Activated naive CD8-positive, alpha-beta T cell treated with anti-CD3 and anti-CD28 coated beads for 36 hours (primary cell): ENCODE results near the gene CEACAM20. TPM values are rescaled to one million over a fixed set of nuclear protein-coding genes. Genes with fewer than 3 reads are reported as not detected.
A peak's percentile ranks its signal among the peaks of the same experiment; 100 is the strongest.
"Not testable (repeated sequence)": the region's sequence is repeated elsewhere in the genome, so short reads cannot be mapped to it uniquely, and the experiment has no call there.

ENCODE experiments used
- DNase-seq: peaks from one replicate; pipeline ENCODE4 v3.0.0; 2021
- H3K27ac Mint-ChIP-seq: one replicate; pipeline ENCODE4 v1.8.0; 2022; ENCODE audit warnings: mild to moderate bottlenecking, moderate library complexity, mixed read lengths
- H3K27me3 Mint-ChIP-seq: one replicate; pipeline ENCODE4 v1.8.0; 2022; ENCODE audit warnings: mild to moderate bottlenecking, mixed read lengths
- H3K36me3 Mint-ChIP-seq: one replicate; pipeline ENCODE4 v1.8.0; 2021; ENCODE audit warnings: mild to moderate bottlenecking, mixed read lengths
- H3K4me1 Mint-ChIP-seq: one replicate; pipeline ENCODE4 v1.8.0; 2021; ENCODE audit warnings: mixed read lengths
- H3K4me3 Mint-ChIP-seq: one replicate; pipeline ENCODE4 v1.8.0; 2022; ENCODE audit warnings: mild to moderate bottlenecking, moderate library complexity, mixed read lengths
- H3K9me3 Mint-ChIP-seq: one replicate; pipeline ENCODE4 v1.8.0; 2022; ENCODE audit warnings: mixed read lengths
- total RNA-seq, 2 experiments: library from RNA; stranded (reverse); gene quantifications; one replicate each; pipeline ENCODE4 v1.2.3, GENCODE V29; 2021

Gene CEACAM20
- total RNA-seq, 2 experiments from 2014 or later: not detected

DNA sequence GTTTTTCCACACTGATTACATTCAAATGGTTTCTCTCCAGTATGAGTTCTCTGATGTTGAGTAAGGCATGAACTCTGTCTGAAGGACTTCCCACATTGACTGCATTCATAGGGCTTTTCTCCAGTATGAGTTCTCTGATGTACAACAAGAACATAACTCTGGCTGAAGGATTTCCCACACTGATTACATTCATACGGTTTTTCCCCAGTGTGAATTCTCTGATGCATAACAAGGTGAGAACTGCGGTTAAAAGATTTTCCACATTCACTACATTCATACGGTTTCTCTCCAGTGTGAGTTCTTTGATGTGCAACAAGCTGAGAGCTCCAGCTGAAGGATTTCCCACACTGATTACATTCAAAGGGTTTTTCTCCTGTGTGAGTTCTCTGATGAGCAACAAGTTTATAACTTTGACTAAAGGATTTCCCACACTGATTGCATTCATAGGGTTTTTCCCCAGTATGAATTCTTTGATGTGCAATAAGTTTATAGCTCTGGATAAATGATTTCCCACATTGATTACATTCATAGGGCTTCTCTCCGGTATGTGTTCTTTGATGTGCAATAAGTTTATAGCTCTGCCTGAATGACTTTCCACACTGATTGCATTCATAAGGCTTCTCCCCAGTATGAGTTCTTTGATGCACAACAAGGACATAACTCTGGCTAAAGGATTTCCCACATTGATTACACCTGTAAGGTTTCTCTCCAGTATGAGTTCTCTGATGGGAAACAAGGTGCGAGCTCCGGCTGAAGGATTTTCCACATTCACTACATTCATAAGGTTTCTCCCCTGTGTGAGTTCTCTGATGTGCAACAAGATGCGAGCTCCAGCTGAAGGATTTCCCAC, 52.7 kb downstream of the CEACAM20 start:
- DNase-seq: no peak
- Mint-ChIP-seq H3K27ac (peak overlapping the region; percentile 74), H3K9me3 (peaks cover 72% of the 10 kb centered on the region), H3K36me3 (peaks cover 91% of the 10 kb centered on the region), H3K27me3 (no peaks in the 10 kb centered on the region), H3K4me3 (peak overlapping the region; percentile 43), H3K4me1 (no peaks in the 10 kb centered on the region)

DNA sequence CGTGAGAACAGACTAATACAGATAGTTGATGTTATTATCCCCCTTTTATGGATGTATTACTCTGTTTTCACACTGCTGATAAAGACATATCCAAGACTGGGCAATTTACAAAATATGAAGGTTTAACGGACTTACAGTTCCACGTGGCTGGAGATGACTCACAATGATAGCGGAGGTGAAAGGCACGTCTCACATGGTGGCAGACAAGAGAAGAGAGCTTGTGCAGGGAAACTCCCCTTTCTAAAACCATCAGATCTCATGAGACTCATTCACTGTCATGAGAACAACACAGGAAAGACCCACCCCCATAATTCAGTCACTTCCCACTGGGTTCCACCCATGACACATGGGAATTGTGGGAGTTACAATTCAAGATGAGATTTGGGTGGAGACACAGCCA, 60.7 kb downstream of the CEACAM20 start:
- peaks cover 78% of the 10 kb centered on the region for H3K9me3 Mint-ChIP-seq
- DNase-seq, H3K4me1 Mint-ChIP-seq, H3K27me3 Mint-ChIP-seq, H3K27ac Mint-ChIP-seq, H3K4me3 Mint-ChIP-seq: not testable (repeated sequence)
- H3K36me3 Mint-ChIP-seq: peaks cover 46% of the 10 kb centered on the region

DNA sequence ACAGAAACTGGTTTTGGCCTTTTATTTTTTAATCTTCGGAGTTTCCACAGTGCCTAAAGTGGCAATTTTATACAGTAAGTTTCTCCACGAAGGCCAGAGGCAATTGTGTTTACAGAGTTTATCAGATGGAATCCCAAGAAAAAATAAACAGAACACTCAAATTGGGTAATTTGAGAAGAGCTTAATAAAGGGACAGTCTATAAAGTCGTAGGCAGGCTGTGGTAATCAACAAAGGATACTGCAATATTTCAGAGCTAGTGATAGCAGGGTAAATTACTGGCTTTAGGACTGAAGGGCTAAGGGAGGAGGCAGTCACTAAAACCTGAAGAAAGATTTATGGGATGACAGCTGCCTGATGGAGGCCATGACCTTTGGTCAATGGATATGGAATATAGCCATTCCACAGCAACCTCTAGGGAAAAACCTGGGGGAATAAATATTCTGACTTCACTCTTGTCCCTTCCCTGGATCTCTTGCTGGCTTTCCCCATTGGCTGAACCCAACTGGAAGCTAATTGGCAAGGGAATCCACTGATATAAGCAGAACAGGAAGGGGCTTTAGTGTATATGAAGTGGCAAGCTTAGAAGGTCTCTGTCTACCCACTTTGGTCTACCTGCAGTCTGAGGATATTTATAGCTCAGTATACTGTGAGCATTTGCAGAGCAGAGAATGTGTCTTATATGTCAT, 66.7 kb downstream of the CEACAM20 start:
- not testable (repeated sequence) for DNase-seq, H3K4me1 Mint-ChIP-seq, H3K27ac Mint-ChIP-seq, H3K4me3 Mint-ChIP-seq, H3K27me3 Mint-ChIP-seq
- Mint-ChIP-seq H3K36me3 (peaks cover 16% of the 10 kb centered on the region), H3K9me3 (peaks cover 45% of the 10 kb centered on the region)

Other genes starting within 250 kb of the CEACAM20 start
- gene ZNF235, start 224.7 kb downstream of the CEACAM20 start, total RNA-seq: 1 to 10 TPM; 3.8 to 4.7 TPM
- gene ZNF112, start 173.0 kb downstream of the CEACAM20 start, total RNA-seq: under 1 TPM; 0.44 to 0.62 TPM
- gene ZNF285, start 128.1 kb downstream of the CEACAM20 start, total RNA-seq: 1 to 10 TPM; 1.8 to 2.4 TPM
- gene ZNF229, start 81.2 kb downstream of the CEACAM20 start, total RNA-seq: 1 to 10 TPM; 3.0 to 4.5 TPM
- gene ZNF180, start 29.2 kb downstream of the CEACAM20 start, total RNA-seq: 10 to 100 TPM in 1 of 2 experiments, 1 to 10 TPM in 1; 9.9 to 10.2 TPM
- gene IGSF23, start 83.9 kb upstream of the CEACAM20 start, total RNA-seq: not detected
- 10 to 100 TPM; 14.5 TPM for gene PVR, start 114.2 kb upstream of the CEACAM20 start, total RNA-seq
- gene CEACAM19, start 141.8 kb upstream of the CEACAM20 start, total RNA-seq: 1 to 10 TPM in 1 of 2 experiments, under 1 TPM in 1; 0.62 to 1.4 TPM
- gene CEACAM16, start 169.5 kb upstream of the CEACAM20 start, total RNA-seq: not detected
- gene BCL3, start 219.0 kb upstream of the CEACAM20 start, total RNA-seq: 10 to 100 TPM; 19.0 to 23.8 TPM
- gene CBLC, start 248.2 kb upstream of the CEACAM20 start, total RNA-seq: not detected